NCI-H82 (cell line): Measurements from ENCODE around the gene SYT1.
"Not testable (repeated sequence)": the region's sequence is repeated elsewhere in the genome, so short reads cannot be mapped to it uniquely, and the experiment has no call there.

Source experiments
- DNase-seq: peaks from one replicate; lab custom pipeline; 2025; lab: John Stamatoyannopoulos, UW

SYT1 gene

DNA sequence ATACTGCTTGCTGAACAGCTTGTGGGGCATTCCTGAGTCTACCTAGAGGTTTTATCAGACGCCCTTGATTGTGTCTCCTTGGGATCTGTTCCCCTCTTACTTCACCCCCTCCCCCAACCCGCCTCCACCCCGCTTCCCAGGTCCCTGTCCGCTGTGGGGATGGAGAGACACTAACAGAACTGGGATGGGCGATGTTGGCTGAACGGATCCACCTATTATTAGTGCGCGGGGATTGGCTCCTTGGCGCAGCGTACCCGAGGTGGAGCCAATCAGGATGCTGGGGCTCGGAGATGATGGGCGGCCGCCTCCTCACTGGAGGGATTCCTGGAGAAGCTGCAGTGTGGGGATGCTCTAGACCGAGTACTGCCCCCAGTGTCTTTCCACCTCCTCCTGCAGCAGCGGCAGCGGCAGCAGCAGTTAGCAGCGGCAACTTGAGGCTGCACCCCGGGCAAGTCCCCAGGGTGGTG, at the start of gene SYT1:
Gene SYT1 (plus strand): TSS at position 372 of the 467 bp plus-strand sequence.
- peak; percentile 99 for DNase-seq

DNA sequence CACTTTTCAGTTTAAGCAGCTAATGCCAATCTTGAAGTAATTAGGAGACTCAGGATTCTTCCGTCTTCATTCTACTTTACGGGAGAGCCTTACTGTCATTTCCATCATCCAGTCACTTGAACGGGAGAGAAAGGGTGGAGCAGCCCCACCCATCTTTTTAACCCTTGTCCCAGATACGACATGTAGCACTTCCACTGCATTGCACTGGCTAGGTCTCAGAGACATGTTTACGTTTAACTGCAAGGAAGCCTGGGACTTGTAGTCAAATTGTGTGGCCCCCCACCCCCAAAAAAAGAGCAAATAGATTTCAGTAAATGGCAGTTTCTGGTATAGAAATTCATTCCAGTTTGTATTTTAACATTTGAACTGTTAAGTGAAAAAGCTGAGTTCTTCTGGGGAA, 46.1 kb upstream of the SYT1 start:
- no peak for DNase-seq

DNA sequence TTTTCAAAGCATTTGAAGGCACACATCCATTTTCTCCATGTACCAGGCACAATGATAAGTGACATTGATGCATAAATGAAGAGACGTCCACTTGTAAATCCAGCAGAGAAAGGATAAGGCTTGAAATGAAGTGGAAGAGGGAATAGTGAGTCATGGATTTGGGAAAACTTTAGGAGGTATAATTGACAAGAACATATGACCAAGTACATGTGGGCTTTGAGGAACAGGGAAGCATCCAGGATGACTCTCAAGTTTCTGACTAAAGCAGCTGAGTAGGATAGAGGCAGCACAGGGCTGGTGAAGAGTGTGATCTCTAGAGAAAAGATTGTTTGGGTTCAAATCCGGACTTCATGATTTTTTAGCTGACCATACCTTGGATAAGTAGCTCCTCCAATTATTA, 43.6 kb upstream of the SYT1 start:
- DNase-seq, result no peak

DNA sequence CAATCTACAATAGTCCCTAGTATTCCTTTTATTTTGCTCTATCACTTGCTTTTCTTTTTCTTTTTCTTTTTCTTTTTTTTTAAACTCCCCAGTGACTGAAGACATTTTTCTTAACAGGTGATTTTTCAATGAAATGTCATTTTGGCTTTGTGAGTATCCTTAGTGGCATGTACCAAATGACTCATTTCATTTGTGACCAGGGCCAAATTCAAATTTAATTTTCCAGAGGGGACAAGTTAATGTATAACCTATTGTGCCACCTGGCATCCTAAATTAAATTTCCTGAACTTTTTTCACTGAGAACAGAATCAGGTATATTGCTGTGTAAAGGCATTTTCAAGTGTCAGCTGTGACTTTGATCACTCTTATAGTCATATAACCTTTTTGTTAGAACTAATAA, 39.7 kb upstream of the SYT1 start:
- DNase-seq, result no peak

DNA sequence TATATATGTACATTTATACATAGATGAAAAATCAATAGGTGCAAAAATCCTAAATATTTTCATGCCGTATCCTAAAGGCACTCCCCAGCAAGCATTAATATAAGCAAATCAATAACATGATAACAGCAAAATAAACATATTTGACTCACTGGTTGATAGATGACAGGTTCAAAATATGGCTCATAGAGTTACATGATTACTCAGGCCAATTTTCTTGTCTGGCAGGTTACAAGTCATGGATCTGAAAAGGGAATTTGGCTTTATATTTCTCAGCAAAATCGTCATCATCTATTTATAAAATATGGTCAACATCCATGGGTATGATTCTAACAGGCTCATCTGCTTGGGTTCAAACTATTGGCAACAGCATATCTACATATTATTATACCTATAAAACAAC, 34.9 kb upstream of the SYT1 start:
- DNase-seq, result no peak

DNA sequence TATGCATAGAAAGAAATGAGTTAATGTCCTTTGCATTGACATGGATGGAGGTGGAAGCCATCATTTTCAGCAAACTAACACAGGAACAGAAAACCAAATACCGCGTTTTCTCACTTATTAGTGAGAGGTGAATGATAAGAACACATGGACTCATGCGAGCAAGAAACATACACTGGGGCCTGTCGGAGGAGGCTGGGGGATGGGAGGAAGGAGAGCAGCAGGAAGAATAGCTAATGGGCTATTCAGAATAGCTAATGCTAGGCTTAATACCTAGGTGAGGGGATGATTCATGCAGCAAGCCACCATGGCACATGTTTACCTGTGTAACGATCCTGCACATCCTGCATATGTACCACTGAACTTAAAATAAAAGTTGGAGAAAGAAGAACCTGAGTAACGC, 29.1 kb upstream of the SYT1 start:
- DNase-seq, result no peak

DNA sequence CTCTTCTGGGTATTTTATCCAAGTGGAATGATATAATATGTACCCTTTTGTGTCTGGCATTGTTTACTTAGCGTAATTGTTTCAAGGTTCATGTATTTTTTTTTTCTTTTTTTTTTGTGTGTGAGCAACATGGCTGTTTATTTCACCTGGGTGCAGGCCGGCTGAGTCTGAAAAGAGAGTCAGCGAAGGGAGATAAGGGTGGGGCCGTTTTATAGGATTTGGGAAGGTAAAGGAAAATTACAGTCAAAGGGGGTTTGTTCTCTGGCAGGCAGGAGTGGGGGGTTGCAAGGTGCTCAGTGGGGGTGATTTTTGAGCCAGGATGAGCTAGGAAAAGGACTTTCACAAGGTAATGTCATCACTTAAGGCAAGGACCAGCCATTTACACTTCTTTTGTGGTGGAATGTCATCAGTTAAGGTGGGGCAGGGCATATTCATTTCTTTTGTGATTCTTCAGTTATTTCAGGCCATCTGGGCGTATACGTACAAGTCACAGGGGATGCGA, 24.0 kb upstream of the SYT1 start:
- DNase-seq, result not testable (repeated sequence)

DNA sequence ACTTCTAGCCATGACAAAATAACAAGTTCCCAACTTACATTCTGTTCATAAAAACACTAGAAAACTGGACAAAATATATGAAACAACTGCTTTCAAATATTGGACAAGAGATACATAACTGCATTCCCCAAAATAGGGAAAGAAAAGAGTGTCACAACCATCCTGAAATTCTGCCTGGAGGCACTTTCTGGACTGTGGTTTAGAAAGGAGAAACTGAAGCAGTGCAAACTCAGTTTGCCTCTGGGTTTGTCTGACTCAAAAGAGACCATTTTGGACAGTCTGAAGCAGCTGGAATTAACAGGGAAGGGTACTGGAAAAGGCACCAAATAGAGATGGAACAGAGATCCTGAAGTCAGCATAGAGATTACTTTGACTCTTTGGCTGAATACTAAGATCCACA, 11.3 kb upstream of the SYT1 start:
- no peak for DNase-seq

DNA sequence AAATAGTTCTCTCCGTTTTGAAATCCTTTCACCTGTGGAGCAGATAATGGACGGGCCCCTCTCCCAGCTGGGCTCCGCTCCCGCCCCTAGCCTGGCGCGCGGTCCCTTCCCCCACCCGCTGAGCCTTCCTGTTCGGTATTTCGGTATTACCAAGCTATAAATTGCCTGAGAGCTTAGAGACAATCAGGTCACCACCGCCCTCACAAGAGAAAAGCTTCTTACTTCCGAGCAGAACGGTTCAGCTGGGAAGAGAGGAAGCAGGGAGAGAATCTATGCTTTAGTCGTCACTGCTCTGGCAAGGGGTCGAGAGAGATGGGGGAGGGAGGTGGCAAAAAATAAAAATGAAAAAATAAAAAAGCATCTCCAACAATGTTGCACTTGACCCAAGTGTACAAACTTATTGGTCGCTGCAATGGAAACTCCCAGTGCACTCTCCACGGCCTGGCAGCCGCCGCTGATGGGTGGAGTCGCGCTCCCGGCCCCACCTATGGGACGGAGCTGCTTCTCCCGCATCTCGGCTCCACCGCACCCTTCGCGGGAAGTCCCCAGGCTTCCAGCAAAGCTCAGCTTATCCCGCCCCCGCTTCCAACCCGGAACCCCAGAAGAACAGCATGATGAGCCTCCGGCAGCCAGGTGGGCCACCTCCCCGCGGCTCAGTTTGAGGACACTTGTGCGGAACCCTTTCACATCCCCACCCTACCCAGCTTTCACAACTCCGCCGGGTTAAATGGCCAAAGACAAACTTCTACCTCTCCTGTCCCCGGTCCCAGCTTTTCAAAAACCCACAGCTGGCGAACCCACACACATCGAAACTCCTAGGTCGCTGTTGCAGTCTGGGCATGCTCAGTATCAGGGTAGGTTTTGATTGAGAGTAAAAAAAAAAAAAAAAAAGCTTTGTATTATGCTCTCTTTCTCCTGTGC, 832 bp upstream of the SYT1 start:
- DNase-seq, result peak; percentile 97

DNA sequence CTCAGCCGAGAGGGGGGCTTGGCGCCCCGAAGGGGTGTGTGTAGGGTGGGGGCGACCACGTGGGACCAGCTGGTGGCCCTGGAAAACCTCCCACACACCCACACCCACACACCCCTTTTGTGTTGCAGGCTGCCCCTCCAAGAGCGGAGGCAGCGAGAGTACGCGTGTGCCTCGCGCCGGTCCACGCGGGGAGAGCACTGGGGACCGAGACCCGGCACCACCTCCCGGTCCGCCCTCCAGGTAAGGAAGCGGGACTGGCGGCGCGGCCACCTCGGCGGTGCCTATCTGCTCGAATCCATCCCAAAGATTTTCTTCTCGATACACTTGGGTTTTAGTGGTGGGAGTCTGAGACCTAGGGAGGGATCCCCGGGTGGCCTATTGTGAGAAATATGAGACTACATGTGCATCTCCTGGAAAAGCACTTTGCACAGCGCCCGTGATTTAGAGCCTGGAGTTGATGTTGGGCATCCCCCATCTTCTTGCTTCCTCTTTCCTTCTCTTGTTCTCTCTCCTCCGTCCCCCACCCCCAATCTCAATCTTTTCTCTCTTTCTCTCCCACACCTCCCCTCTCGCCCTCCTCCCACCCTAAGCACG, 393 bp downstream of the SYT1 start:
- peak; percentile 77 for DNase-seq

DNA sequence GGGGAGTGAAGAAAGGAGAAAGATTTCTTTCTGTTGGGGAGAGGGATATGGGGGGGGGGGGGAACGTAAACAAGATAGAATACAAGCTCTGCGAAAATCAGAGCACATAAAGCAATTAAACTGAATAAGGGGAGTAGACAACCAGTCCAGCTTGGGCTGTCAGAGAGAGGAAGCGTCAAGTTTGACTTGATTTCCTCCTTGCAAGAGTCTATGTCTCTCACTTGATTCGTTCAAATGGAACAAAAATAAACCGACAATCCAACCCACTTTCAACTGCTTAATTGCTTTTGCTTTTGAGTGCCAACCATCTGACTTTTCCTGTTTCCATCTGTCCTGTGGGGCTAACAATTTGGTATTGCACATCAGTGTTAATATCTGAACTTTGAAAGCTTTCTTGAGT, 942 bp downstream of the SYT1 start:
- DNase-seq, result peak; percentile 66

DNA sequence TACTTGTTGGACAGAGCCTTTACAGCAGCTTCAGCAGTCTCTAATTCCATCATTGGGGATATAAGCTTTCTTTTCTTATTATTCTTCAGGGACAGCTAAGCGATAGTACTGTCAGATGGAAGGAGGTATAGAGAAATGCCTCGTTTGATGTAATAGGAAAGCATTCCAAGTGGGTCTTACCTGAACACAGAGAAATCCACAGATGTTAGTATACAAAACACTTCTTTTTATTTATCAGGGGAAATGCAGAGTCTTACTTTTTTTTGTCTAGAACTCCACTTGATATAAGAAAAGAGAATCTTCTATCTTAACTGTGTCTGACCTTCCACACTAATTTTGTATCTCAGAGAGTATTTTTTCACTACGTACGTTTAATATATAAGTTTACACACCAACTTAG, 1.9 kb downstream of the SYT1 start:
- DNase-seq, result peak; percentile 31

DNA sequence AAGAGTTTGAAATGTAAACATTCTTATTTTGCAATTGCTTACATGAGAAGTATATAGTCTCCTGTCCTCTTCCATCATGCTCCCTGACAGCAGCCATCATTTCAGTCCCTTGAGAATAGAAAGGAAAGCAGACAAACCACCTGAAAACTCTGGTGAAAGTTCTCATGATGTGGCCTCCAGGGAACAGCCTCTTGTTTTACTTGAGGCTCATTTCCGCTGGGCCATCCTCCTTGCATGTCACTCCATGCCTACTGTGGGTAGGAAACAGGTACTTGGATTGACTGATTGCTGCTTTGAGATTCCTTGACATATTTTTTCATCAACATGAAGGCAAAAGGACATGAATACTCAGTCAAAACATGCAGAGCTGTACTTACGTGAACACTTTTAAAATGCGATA, 6.0 kb downstream of the SYT1 start:
- DNase-seq, result peak; percentile 32

DNA sequence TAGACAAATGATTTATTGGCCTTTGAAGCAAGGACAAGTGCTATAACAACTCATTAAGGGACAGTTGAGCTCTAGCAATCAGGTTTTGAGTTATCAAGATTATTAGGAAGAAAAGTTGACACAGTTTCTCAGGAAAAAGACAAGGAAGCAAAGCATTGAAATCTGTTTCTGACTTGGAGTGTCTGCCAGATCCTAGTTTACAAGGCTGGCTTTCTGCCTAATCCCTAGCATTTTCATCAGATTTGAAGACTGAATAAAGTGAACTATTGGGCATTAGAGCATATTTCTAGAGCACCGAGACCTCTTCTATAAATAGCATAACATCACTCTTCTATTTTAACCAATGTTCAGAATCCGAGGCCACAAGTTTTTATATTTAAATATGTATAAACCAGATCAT, 7.0 kb downstream of the SYT1 start:
- DNase-seq, result no peak

DNA sequence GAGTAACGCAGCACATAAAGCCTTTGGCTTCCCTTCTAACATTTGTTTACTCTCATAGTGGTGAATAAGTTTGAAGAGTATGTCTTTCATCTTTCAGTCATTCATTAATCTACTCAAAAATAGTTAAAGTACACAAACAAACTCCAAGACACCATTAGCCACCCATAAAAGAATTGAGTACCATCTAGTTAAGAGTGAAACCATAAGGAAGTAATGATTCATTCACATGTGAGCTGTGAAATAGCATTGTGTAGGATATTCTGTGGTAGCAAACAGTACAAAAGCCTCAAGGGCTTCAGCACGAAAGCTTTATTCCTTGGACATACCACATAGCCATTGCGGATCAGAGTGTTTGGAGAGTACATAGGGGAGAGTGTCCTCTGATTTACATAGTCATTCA, 13.9 kb downstream of the SYT1 start:
- DNase-seq, result no peak

DNA sequence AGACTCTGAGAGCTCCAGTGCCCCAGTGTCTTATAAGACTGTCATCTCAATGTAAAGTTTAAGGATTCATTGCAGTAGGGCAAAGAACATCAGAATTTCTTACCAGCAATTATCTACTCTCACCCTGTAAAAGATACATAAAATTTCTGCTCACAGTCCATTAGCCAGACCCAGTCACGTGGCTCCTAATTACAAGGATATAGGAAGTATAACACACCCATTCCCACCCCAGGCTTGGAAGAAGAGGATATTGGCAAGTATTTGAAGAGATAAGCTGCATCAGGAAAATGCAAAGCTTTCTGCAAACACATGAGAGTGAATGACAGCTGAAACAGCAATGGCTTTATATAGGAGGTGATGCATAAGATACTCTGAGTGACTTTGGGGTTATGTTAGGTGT, 14.3 kb downstream of the SYT1 start:
- DNase-seq, result no peak

DNA sequence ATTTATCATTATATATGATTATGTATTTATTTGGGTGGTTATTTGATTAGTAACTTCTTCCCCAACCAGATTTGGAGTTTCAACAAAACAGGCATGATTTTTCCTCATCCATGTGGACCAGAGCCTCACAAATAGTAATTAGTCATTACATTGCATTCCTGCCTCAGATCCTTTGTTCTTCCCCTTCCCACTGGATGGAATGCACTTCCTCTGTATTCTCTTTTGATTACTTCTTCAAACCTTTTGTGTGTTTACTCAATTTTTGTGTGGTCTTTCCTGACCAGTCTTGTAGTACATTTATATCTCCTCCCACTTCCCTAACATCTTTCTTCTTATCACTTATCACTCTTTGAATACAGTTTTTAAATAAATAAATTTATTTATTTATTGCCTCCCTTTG, 15.5 kb downstream of the SYT1 start:
- no peak for DNase-seq

DNA sequence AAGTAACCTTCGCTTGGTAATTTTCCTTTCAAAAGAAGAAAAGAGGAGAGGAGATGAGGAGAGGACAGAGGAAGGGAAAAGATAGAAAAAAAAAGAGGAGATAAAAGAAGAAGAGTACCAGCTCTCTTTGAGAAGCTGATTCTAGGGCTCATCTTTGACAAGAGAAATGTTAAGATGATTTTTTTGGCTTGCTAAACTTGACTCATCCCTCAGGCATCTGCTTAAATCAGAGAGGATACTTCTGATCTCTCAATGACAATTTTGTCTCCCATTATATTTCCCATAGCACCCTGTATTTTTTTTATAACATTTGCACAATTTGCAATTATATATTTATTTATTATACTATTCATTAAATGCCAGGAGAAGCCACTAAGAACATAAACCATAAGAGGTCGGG, 17.1 kb downstream of the SYT1 start:
- no peak for DNase-seq

DNA sequence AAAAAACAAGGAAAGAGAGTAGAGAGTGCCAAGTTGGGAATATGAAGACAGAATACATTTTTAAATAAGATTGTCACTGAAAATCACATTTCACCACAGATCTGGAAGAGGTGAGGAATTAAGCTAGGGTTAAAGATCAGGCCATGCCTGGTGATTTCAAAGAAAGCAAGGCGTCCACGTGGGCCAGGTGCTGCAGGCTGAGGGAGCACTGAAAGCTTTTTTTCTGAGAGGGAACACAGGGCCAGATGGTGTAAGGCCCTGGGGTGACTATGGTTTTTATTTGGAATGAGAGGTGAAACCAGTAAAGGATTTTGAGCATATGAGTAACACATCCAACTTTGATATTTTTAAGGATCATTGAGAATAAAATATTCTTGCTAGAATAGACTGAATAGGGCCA, 20.9 kb downstream of the SYT1 start:
- DNase-seq, result peak; percentile 67

DNA sequence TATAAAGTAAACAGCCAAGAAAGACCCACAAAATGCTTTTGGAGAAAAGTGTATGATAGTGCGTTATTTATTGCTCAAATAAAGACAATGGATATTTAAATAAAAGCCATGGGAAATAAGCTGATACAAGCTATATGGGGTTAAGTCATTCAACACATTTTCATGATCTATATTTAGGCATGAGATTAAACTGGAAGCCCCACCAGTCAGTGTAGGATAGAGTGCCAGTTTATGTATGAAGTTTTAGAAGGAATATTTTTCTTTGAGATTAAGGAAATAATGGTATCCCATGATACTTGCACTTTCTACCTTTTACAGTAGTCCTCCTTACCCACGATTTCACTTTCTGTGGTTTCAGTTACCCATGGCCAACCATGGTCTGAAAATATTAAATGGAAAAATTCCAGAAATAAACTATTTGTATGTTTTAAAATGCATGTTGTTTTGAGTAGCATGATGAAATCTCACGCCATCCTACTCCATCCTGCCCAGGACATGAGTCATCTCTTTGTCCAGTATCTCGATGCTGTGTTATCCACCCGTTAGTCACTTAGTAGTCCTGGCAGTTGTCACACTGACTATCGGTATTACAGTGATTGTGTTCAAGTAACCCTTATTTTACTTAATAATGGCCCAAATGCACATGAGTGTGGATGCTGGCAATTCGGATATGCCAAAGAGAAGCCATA, 22.3 kb downstream of the SYT1 start:
- DNase-seq, result no peak

DNA sequence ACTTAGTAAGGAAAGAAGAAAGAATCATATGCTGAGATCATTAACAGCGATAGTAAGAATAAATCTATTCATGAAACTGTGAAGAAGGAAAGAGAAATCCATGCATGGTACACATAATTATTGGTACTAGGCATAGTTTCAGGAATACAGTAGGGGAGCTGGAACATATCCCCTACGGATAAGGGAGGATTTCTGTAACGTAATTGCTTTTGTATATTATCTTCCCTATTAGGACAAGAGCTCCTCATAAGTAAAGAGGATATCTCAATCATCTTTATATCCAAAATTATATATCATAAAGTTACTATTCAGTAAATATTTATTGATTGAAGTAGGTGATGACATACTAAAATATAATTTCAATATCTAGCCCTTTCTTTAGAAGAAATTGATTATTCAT, 22.9 kb downstream of the SYT1 start:
- DNase-seq, result no peak

DNA sequence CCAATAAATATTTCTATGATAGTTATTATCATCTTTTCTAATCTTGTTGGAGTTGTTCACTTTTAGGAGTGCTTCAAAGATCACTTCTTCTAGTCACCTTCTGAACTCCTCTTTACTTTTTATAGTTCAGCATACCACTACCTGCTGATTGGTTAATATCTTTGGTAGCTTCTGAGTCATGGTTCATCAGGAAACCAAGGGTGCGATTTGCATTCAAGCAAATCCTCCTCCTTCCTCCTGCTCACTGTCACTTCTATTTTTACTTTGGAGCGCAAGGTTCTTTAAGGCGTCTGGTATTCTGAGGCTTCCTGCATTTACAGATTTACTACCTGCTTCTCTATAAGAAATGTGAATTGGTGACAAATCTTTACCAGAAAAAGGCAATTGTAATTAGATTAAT, 24.0 kb downstream of the SYT1 start:
- DNase-seq, result no peak
